Endometrial microvascular endothelial cells (primary cell): ENCODE data around the gene NELFA. TPM values are rescaled to one million over a fixed set of nuclear protein-coding genes. Genes with fewer than 3 reads are reported as not detected.

Experiments used
- in situ Hi-C: cut with HindIII; loops from 2 replicates; pipeline ENCODE4 v1.10.0; 2017; ENCODE audit warnings: low sequenced_read_pairs, low pct_unique_long_range_greater_than_20kb; ENCODE audit errors: inconsistent ontology term
- total RNA-seq: library from RNA; depleted of rRNA; stranded (reverse); fragments of >200 nt; gene quantifications from one replicate; pipeline ENCODE4 v1.2.3, GENCODE V29; 2015; ENCODE audit errors: inconsistent ontology term

The NELFA gene
- total RNA-seq, 1 donor from 2014 or later, result 27.2 TPM

DNA sequence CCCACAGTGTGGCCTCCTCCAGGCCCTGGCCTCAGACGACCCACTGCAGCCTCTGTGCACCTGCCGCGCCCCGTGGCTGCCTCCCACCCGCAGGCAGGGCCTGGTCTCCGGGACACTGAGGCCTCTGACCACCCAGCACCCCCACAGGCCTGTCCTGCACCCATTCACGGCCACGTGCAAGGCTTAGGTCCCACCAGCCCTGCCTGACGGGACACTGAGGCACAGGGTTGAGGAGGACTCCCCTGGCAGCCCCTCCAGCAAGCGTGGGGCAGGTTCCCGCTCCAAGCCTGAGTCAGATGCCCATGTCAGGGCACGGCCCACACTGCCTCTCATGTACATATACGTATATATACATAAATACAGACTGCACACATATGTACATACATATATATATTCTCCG lies 23.5 kb downstream of the NELFA start:
- in situ Hi-C loops, result no loop called here

DNA sequence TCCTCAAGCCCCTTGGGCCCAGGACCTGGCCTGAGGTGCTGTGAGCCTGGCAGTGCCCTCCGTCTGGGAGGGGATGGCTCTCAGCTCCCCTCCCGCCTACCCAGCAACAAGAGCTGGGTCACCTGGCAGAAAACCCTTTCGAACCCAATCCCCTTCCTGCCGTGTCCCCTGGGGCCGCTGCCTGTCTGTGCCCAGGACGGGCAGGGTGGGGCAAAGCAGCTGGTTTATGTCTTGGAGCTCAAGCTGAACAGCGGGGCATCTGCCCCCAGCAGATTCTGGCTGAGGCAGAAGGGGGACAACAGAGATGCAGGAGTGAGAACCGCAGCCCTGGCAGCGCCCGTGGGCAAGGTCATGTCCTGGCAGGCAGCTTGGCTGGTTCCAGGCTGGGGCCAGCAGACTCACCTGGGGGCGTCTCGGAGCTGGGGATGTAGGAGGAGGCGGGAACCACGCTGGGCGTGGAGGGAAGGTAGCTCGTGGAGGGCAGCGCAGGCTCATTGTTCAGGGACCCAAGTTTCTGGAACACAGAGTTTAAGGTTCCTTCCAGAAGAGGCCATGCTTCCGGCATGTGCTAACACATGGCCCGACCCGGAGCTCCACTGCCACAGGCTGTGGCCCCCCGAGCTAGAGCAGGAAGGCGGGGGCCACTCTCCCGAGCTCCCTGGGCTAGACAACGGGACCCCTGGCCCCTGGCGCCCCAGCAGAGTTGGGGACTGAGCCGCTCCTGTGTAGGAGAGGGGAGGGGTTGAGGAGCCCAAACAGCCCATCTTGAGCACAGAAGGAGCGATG lies 24.2 kb downstream of the NELFA start:
- in situ Hi-C loops, result no loop called here

DNA sequence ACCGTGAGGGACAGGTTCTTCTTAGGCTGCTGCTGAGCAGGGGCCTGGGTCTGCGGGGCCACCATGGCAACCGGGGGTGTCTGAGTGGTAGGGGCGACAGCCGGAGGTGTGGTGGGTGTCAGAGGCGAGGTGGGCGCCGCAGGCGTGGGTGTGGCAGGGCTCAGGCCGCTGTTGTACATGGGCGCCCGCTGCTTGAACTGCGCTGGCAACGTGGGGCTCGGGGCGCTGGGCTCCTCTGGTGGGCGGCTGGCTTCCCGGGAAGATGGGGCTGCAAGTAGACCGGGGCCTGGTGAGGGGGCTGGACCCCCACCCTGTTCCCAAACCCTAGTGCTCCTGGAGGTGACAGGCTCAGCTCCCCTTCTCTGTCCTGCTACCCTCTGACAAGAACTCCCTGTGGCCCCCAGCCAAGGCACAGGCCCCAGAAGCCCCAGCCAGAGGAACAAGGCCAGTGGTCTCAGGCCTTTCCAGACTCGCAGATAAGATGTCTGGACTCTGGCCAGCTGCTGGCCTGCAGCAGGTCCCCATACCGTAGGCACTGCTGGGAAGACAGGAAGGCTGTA lies 24.8 kb downstream of the NELFA start:
- in situ Hi-C loops, result no loop called here

DNA sequence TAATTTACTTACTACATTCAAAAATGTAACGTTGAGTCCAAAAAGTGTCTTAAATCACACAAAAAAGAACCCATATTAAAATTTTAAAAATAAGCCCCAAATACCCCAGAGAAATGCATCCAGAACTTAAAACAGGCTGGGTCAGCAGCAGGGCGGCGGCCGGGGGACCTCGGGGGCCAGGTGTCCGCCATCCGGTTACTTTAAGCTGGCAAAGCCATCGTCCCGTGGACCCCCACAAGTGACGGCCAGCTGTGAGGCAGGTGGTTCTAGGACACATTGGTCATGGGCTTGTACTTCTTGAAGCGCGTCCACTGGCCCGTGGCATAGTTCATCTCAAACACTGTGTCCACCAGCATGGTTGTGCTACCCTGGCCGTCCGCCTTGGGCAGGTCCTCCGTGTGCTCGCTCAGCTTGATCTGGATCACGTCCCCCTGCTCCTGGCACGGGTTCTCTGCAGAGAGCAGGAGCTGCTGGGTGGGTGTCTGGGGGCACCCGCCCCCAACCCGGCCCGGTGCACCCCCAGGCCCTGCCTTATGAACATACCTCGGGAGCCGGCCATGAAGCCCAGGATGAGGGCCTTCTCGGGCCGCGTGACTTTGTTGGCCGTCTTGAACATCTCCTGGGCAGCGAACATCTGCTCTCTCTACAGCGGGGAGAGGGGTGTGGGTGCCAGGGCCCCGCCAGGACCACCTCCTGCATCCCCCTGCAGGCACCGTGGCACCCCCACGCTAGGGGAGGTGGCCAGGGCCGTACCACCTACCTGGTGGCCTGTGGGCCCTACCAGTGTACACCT lies 25.5 kb downstream of the NELFA start:
- in situ Hi-C loops, result no loop called here

DNA sequence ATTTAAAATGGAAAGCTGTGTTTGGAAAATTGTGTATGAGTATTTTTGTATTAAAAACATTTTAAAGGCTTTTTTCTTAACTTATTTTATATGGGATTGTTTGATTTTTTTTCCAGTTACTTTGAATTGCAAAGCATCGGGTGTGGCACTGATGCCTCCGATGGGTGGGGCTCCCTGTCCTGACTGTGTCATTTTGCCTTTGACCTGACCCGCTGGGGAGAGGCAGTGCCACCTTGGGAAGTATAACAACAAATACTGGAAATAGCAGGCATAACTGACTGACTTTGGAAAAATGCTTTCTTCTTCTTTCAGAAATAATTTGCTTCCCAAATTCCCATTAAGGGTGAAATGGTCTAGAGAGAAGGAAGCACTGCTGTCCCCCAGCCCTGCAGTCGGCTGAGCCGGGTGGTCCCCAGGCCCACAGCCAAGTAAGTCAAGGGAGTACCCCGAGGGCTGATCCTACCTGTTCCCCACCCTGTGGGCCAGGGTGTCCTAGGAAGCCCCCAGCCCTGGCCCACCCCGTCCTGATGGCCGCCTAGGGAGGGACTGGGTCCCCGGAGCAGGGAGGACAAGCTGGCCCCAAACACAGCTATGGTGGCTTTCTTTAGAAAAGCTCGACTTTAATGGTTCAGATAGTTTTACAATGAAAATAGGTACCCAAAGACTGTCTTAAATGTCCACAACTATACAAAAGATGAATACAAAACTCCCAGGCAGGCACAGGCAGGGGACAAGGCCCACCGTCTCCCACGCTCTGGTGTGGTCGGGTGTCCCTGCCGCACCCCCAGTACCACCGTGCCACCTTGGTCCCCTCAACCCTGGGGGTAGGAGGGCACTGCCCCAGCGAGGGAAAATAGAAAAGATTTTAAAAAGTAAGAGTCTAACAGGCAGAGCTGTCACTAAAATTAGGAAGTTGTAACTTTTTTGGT lies 26.4 kb downstream of the NELFA start:
- in situ Hi-C loops, result no loop called here

DNA sequence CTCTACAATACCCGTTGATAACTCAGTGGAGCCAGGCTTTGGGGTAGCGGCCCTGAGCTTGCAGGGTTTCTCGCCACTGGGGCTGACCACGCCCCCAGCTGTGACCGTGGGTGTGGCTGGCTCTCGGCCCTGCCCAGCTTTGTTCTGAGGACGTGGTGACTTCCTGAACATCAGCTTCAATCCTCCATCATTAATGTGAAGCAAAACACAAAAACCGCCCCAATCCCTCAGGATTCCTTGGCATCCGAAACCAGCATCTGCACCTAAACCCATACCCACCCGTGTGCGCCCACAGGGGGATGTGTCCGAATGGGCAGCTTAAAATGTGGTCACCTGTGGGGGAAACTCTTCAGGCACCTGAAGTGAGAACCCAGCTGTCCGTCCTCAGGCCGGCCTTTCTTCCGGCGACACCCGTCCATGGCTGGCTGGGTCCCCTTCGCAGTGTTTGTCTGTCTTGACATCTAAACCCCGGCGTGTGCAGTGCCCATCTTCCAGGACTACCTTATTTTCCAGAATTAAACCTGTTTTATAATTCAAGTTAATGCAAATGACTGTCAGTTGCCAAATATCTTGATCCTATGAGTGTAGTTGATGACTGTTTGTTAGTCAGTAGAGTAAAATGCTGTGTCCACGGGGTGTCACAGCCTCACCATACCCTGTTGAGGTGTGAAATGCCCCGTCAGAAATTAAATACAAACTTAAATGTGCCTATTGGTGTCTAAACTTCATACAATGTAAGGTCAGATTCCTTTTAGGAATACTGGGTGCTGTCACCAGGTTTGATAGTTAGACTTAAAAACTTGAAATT lies 27.3 kb downstream of the NELFA start:
- in situ Hi-C loops, result no loop called here

DNA sequence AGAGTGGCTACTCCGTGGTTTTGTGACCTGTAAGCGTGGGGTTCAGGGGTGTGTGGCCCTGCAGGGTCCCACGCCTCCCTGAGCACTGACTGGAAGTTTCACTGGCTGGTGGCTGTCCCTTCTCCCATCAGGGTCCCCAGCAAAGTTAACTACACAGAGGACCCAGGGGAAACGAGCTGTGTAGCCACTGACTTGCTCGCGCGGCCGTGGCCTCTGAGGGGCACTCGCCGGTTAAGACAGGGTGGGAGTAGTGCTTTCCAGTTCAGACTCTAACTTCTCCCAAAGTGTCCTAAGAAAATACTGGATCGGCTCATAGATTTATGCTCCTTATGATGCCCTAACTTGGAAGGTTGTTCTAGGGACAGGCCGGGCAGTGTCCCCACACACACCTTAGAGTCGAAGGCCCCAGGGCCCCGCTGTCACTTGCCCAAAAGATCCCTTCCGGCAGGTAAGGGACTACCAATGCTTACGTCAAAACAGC lies 28.2 kb downstream of the NELFA start:
- in situ Hi-C loops, result no loop called here

DNA sequence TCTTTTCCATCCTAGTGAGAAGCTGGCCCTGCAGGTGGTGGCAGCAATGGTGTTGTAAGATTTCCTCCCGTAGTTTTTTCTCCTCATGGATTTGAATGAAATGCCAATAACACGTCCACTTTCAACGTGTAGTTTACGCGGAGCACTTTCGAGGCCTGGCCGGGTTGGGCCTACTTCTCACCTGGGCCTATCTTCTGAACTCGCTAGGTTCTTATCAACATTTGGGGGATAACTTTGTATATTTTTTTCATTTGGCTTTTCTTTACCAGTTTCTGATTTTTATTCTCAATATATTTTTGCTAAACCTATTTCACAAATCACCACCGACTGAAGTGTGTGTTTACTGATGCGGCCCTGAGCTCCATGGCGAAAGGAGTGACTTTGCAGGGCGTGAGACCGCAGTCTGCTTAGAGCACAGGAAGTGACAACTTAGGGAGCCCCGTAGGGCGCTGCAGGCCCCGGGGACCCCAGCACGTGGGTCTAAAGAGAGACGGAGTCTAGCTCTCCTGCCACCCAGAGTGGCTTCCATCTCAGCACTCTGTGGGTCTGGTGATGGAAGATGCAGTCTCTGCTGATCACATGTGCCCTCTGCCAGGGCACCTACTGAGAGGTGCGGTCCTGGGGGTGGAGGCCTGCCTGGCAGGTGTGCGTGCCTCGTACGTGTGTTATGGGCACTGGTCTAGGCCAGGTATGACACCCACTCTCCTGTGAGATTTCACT lies 29.1 kb downstream of the NELFA start:
- in situ Hi-C loops, result no loop called here

DNA sequence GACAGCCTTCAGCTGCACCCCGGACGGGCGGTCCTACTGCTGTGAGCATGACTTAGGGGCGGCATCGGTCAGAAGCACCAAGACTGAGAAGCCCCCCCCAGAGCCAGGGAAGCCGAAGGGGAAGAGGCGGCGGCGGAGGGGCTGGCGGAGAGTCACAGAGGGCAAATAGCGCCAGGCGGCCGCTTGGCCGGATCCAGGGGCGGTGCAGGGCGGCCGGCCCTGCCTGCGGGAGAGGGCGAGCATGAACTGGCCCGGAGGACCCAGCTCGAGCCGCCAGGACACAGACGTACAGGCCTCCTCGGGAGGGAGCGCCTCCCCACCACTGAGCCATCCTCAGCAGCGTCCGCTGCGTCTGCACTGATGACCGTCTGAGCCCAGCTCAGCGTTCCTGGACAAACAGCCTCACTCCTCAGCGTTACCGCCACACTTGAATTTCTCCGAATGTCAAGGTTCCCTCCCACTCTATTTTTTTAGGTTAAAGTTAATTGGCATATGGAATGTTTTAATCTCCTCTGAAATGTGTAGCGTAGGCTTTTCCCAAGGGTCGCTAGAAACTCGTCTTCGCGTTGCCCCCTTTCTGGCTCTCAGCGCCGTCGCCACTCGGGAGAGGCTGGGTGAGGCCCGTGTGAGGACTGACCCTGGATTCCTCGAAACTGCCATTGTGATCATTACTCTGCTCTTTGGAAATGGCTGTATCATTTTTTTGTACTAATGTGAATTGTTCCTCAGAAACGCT lies 29.9 kb downstream of the NELFA start:
- in situ Hi-C loops, result no loop called here

DNA sequence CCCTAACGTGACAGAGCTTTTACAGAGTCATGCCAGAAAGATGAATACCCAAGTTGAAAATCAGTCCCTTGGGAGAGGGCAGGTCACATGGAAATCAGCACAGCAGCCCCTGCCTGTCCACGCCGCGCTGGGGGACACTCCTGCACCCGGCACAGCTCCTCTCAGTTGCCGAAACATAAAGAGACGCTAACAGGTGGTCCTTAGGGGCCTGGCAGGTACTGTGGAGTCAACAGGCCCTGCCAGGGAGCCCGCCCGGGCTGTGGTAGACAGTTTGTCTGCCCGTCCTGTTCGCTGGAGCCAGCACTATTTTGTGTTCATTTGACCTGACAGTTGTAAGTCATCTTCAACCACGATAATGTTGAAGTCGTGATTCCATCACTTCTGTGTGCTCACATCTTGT lies 30.5 kb downstream of the NELFA start:
- in situ Hi-C loops, result no loop called here

DNA sequence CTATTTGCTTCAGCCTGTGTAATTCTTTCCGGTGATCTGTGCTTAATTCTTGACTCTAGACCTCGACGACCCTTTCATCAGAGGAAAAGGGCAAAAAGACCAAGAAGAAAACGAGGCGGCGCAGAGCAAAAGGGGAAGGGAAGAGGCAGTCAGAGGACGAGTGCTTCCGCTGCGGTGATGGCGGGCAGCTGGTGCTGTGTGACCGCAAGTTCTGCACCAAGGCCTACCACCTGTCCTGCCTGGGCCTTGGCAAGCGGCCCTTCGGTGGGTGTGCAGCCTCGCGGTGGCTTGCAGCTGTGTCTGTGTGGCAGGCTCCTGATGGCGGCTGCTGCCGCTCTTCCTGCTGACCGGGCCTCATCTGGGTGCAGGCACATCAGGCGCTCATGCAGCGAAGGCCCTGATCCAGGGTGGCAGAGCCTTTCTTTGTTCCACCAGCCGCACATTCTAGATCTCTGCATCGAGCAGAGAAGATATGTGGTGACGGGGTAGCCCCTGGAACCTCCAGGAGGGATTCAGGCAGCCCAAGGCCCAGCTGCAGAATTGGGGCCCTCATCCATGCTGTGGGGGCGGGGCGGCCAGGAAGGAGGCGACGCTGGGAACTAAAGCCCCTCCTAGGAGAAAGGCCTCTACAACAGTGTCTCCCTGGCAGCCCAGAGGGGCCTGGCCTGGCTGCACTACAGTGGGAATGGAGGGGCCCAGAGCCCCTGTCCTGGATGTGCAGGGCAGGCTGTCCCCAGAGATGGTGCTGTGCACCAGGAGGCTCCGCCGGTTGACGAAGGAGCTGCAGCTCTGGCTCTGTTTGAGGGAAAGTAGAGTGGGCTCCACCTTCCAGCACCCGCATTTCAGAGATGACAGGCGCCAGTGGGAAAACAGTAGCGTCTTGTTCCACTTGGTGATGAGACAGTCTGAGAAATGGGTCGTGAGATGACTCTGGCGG lies 32.1 kb downstream of the NELFA start:
- in situ Hi-C loops, result no loop called here

DNA sequence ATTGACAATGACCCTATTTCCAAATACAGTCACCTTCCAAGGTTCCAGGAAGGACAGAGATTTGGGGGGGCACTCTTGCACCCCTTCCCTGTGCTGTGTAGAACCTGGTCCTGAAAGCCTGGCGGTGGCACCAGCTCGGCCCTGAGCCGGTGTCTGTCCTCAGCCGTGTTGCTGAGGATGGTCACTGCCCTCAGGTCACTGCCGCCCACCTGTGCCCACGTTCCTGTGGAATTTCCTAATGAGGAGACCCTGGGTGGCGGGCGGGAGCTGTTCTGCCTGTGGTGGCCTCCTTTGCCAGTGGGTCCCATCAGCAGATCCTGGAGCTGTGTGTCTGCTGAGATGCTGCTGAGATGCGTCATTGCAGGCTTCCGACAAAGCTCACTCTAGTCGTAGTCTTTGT lies 32.9 kb downstream of the NELFA start:
- in situ Hi-C loops, result no loop called here

DNA sequence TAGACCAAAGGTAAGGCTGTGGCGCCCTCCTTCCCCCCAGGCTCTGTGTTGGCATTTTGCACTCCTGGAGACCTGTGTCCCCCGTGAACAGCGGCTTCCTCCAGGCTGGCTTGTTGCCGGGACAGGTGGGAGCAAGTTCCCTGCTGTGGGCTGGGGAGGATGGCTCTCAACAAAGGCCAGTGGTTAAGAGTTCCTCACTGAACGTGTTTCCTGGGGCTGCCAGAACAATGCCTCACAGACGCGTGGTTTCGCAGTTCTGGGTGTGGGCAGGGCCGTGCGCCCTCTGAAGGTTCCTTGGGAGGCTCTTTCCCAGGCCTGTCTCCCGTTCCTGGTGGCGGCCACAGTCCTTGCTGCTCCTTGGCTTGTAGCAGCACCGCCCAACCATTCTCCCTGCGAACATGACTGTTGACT lies 33.4 kb downstream of the NELFA start:
- in situ Hi-C loops, result no loop called here

DNA sequence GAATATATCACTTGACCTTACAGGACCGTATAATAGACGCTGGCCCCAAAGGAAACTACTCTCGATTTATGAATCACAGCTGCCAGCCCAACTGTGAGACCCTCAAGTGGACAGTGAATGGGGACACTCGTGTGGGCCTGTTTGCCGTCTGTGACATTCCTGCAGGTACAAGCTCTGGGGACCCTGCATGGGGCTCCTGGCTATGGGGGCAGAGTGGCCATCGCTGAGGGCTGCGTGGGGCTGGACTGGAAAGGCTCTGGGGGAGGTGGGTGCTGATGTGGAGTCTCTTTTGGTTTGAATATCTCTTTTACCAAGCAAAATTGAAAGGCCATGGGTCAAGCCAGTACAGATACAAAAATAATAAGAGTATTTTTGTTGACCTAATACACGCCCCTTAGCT lies 33.9 kb downstream of the NELFA start:
- in situ Hi-C loops, result no loop called here

DNA sequence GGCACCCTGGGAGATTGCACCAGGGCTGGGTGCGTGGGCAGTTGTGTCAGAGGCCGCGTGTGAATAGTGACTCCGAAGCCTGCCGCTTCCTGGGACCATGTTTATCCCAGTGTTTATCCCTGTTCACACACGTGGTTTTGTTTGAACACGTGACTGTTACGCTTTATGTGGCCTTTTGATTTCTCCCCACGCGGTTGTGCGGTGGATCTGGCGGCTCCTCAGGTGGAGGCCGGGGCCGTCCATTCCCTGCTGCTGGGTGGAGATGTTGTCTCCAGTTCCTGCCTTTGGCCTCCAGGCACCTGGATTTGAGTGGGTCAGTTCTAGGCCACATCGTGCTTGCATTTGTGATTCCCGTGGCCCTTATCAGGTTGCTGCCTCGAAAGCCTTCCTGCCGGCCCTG lies 35.1 kb downstream of the NELFA start:
- in situ Hi-C loops, result no loop called here

DNA sequence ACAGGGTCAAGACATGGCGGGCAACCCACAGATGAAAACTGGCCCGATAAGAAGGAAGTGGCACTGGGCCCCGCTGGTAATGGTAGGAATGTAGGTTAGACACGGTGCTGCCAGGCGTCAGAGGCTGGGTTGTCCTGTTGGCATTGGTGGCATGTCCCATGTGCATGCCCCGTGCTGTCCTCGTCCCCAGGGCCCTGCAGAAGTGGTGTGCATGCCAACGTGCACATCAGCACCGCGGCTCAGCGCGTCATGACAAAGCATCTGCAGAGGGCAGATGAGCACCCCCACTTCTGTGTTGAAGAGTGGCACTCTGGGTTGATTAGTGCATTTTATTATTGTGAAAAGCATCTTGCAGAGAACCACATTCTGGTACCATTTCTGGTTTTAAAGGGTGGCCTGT lies 35.6 kb downstream of the NELFA start:
- in situ Hi-C loops, result no loop called here
